HEK293 (cell line): Measurements from ENCODE around the gene OR5J2.

Experiments used
- CTCF ChIA-PET: fragments of 350-600 bp; formaldehyde crosslinking; extraction: SDS; loops from one replicate; lab custom pipeline; 2021; ENCODE audit warnings: antibody characterized with exemption; lab: Yijun Ruan, JAX
- POLR2A ChIA-PET: fragments of 300-600 bp; formaldehyde crosslinking; extraction: SDS; loops from one replicate; lab custom pipeline; 2020; ENCODE audit warnings: antibody characterized with exemption, inconsistent platforms; lab: Yijun Ruan, JAX
- H3K27ac ChIP-seq: fragments of 200-500 bp; sonication (Bioruptor generic); 2 replicates; pipeline ENCODE4 v1.5.1; 2014; ENCODE audit warnings: low read depth, low read length, control low read depth, inconsistent platforms; ENCODE audit errors: extremely low read depth
- H3K36me3 ChIP-seq, 2 experiments: fragments of 200-500 bp in 1 of 2; sonication (Bioruptor generic) in 1 of 2; 1 replicate in 1 of 2; 2 replicates in 1 of 2; pipeline ENCODE4 v1.5.1; 2014 to 2017; ENCODE audit warnings: inconsistent platforms in 2 of 2, low read length in 2 of 2; ENCODE audit not compliant: control insufficient read depth in 2 of 2, insufficient read depth in 1 of 2
- H3K4me1 ChIP-seq: fragments of 200-500 bp; sonication (Bioruptor generic); 2 replicates; pipeline ENCODE4 v1.5.1; 2014; ENCODE audit warnings: mild to moderate bottlenecking, low read length, inconsistent platforms; ENCODE audit not compliant: control insufficient read depth, insufficient read depth
- H3K4me3 ChIP-seq: 2 replicates; pipeline ENCODE4 v1.5.1; 2011; ENCODE audit warnings: low read depth, mild to moderate bottlenecking, control low read depth, low read length, moderate library complexity
- H3K9me3 ChIP-seq: fragments of 200-500 bp; sonication (Bioruptor generic); 2 replicates; pipeline ENCODE4 v1.5.1; 2014; ENCODE audit warnings: low read depth, low read length, inconsistent platforms; ENCODE audit not compliant: control insufficient read depth, insufficient read depth
- BCL11B ChIP-seq: fragments of 450-650 bp; formaldehyde crosslinking; IDR thresholded peaks from 2 replicates; pipeline ENCODE4 v1.5.1; 2016; ENCODE audit warnings: low read depth, missing biosample characterization, missing genetic modification characterization
- FEZF1 ChIP-seq: fragments of 450-650 bp; formaldehyde crosslinking; IDR thresholded peaks from 2 replicates; pipeline ENCODE4 v1.5.1; 2016; ENCODE audit warnings: missing biosample characterization, missing genetic modification characterization
- GLIS2 ChIP-seq: fragments of 450-650 bp; formaldehyde crosslinking; IDR thresholded peaks from 2 replicates; pipeline ENCODE4 v1.5.1; 2016; ENCODE audit warnings: missing biosample characterization, missing genetic modification characterization
- KLF16 ChIP-seq: fragments of 450-650 bp; formaldehyde crosslinking; IDR thresholded peaks from 2 replicates; pipeline ENCODE4 v1.5.1; 2017; ENCODE audit warnings: missing biosample characterization, missing genetic modification characterization
- OVOL3 ChIP-seq: fragments of 450-650 bp; formaldehyde crosslinking; IDR thresholded peaks from 2 replicates; pipeline ENCODE4 v1.5.1; 2016; ENCODE audit warnings: missing biosample characterization, missing genetic modification characterization
- SETDB1 ChIP-seq: IDR thresholded peaks from one replicate; pipeline ENCODE4 v1.6.1; 2017; ENCODE audit warnings: mild to moderate bottlenecking, low read length, moderate library complexity, mixed read lengths; ENCODE audit not compliant: insufficient read length
- ZBTB49 ChIP-seq: fragments of 450-650 bp; formaldehyde crosslinking; IDR thresholded peaks from 2 replicates; pipeline ENCODE4 v1.5.1; 2016; ENCODE audit warnings: missing biosample characterization, missing genetic modification characterization, low read depth
- ZNF146 ChIP-seq: fragments of 450-650 bp; formaldehyde crosslinking; IDR thresholded peaks from 2 replicates; pipeline ENCODE4 v1.5.1; 2016; ENCODE audit warnings: missing biosample characterization, missing genetic modification characterization
- ZNF155 ChIP-seq: fragments of 450-650 bp; formaldehyde crosslinking; IDR thresholded peaks from 2 replicates; pipeline ENCODE4 v1.5.1; 2016; ENCODE audit warnings: missing biosample characterization, missing genetic modification characterization
- ZNF169 ChIP-seq: fragments of 450-650 bp; formaldehyde crosslinking; IDR thresholded peaks from 2 replicates; pipeline ENCODE4 v1.5.1; 2016; ENCODE audit warnings: missing biosample characterization, missing genetic modification characterization
- ZNF175 ChIP-seq: fragments of 450-650 bp; formaldehyde crosslinking; IDR thresholded peaks from 2 replicates; pipeline ENCODE4 v1.5.1; 2016; ENCODE audit warnings: missing biosample characterization, missing genetic modification characterization
- ZNF248 ChIP-seq: fragments of 450-650 bp; formaldehyde crosslinking; IDR thresholded peaks from 2 replicates; pipeline ENCODE4 v1.5.1; 2017; ENCODE audit warnings: missing biosample characterization, missing genetic modification characterization
- ZNF404 ChIP-seq: fragments of 450-650 bp; formaldehyde crosslinking; IDR thresholded peaks from 2 replicates; pipeline ENCODE4 v1.5.1; 2017; ENCODE audit warnings: missing biosample characterization, missing genetic modification characterization
- ZNF521 ChIP-seq: fragments of 450-650 bp; formaldehyde crosslinking; IDR thresholded peaks from 2 replicates; pipeline ENCODE4 v1.5.1; 2017; ENCODE audit warnings: missing biosample characterization, mild to moderate bottlenecking, missing genetic modification characterization
- ZNF529 ChIP-seq: fragments of 450-650 bp; formaldehyde crosslinking; IDR thresholded peaks from 2 replicates; pipeline ENCODE4 v1.5.1; 2017; ENCODE audit warnings: missing genetic modification characterization, missing biosample characterization; ENCODE audit not compliant: insufficient replicate concordance
- ZNF561 ChIP-seq: fragments of 450-650 bp; IDR thresholded peaks from 2 replicates; pipeline ENCODE4 v1.5.1; 2018; ENCODE audit warnings: missing biosample characterization, missing genetic modification characterization, borderline replicate concordance
- ZNF585B ChIP-seq: fragments of 450-650 bp; formaldehyde crosslinking; IDR thresholded peaks from 2 replicates; pipeline ENCODE4 v1.5.1; 2016; ENCODE audit warnings: missing biosample characterization, missing genetic modification characterization
- ZNF596 ChIP-seq: fragments of 450-650 bp; IDR thresholded peaks from 2 replicates; pipeline ENCODE4 v1.5.0; 2018; ENCODE audit warnings: missing biosample characterization, mild to moderate bottlenecking, missing genetic modification characterization, moderate library complexity
- ZNF624 ChIP-seq: fragments of 450-650 bp; formaldehyde crosslinking; IDR thresholded peaks from 2 replicates; pipeline ENCODE4 v1.5.1; 2017; ENCODE audit warnings: missing biosample characterization, missing genetic modification characterization
- ZNF843 ChIP-seq: fragments of 450-650 bp; formaldehyde crosslinking; IDR thresholded peaks from 2 replicates; pipeline ENCODE4 v1.5.1; 2016; ENCODE audit warnings: missing biosample characterization, missing genetic modification characterization
- ZSCAN23 ChIP-seq: fragments of 450-650 bp; formaldehyde crosslinking; IDR thresholded peaks from 2 replicates; pipeline ENCODE4 v1.5.1; 2016; ENCODE audit warnings: missing biosample characterization, missing genetic modification characterization
- TF ChIP-seq, protein P1 (sequence below): fragments of 450-650 bp; formaldehyde crosslinking; IDR thresholded peaks from 2 replicates; pipeline ENCODE4 v1.5.1; 2016; ENCODE audit warnings: missing biosample characterization, missing genetic modification characterization
- TF ChIP-seq, protein P2 (sequence below): fragments of 450-650 bp; formaldehyde crosslinking; IDR thresholded peaks from 2 replicates; pipeline ENCODE4 v1.5.1; 2016; ENCODE audit warnings: missing biosample characterization, missing genetic modification characterization

Gene OR5J2

DNA sequence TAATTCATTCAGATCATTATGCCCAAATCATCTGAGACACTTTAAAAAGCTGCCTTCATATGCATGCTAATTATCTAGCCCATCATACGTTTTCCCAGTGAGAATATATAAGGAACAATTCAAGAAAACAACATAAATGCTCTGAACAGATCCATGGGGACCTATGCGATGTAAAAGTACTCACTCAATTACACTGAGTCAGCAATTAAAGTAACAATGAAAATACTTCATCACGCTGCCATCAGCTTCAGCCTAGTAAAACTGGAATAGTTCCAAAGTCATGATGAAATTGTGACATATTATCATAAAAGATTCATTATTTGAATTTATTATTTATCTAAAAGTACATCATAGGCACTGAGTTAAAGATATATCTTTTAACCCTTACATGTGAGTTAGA lies 12.6 kb upstream of the OR5J2 start:
- no peaks in the 10 kb centered on the region for H3K36me3 ChIP-seq
- H3K4me3 ChIP-seq = no peak overlapping the region
- no peaks in the 10 kb centered on the region for H3K4me1 ChIP-seq
- POLR2A ChIA-PET = no interaction called here
- H3K9me3 ChIP-seq = no peaks in the 10 kb centered on the region
- CTCF ChIA-PET = no interaction called here
- no peak overlapping the region for H3K27ac ChIP-seq
- TF ChIP-seq FEZF1 (tag by site-specific recombination) (no peak), OVOL3 (no peak), ZNF624 (no peak), BCL11B (no peak), KLF16 (tag by site-specific recombination) (no peak), ZNF561 (no peak), ZNF843 (tag by site-specific recombination) (no peak)
- TF ChIP-seq, protein P1, sequence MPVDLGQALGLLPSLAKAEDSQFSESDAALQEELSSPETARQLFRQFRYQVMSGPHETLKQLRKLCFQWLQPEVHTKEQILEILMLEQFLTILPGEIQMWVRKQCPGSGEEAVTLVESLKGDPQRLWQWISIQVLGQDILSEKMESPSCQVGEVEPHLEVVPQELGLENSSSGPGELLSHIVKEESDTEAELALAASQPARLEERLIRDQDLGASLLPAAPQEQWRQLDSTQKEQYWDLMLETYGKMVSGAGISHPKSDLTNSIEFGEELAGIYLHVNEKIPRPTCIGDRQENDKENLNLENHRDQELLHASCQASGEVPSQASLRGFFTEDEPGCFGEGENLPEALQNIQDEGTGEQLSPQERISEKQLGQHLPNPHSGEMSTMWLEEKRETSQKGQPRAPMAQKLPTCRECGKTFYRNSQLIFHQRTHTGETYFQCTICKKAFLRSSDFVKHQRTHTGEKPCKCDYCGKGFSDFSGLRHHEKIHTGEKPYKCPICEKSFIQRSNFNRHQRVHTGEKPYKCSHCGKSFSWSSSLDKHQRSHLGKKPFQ = no peak

GRCh38 chr11:56172256-56172830 lies 4.1 kb upstream of the OR5J2 start:
- H3K9me3 ChIP-seq = no peaks in the 10 kb centered on the region

More at GRCh38 chr11:56172256-56172830, 4.1 kb upstream of the OR5J2 start:
- CTCF ChIA-PET = no interaction called here
- Histone ChIP-seq H3K4me3 (no peak overlapping the region), H3K36me3 (no peaks in the 10 kb centered on the region), H3K4me1 (no peaks in the 10 kb centered on the region)
- TF ChIP-seq ZNF404 (tag by site-specific recombination) (no peak), ZBTB49 (tag by site-specific recombination) (no peak), ZNF529 (no peak), SETDB1 (no peak), BCL11B (no peak), GLIS2 (no peak), ZNF248 (no peak), ZNF521 (no peak), ZNF596 (tag by site-specific recombination) (no peak), ZNF175 (tag by site-specific recombination) (no peak), ZNF585B (tag by site-specific recombination) (no peak), ZNF155 (tag by site-specific recombination) (no peak), ZNF146 (no peak), ZSCAN23 (tag by site-specific recombination) (no peak), ZNF169 (tag by site-specific recombination) (no peak)
- TF ChIP-seq, protein P2, sequence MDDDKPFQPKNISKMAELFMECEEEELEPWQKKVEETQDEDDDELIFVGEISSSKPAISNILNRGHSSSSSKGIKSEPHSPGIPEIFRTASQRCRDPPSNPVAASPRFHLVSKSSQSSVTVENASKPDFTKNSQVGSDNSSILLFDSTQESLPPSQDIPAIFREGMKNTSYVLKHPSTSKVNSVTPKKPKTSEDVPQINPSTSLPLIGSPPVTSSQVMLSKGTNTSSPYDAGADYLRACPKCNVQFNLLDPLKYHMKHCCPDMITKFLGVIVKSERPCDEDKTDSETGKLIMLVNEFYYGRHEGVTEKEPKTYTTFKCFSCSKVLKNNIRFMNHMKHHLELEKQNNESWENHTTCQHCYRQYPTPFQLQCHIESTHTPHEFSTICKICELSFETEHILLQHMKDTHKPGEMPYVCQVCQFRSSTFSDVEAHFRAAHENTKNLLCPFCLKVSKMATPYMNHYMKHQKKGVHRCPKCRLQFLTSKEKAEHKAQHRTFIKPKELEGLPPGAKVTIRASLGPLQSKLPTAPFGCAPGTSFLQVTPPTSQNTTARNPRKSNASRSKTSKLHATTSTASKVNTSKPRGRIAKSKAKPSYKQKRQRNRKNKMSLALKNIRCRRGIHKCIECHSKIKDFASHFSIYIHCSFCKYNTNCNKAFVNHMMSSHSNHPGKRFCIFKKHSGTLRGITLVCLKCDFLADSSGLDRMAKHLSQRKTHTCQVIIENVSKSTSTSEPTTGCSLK (tag by site-specific recombination) = no peak
- TF ChIP-seq, protein P1 = no peak
- TF ChIP-seq, all 188 proteins: peak for 0
- POLR2A ChIA-PET = no interaction called here
- no peak overlapping the region for H3K27ac ChIP-seq
